DMS153 (cell line): ENCODE data around the gene LILRB3.
"Not testable (repeated sequence)": the region's sequence is repeated elsewhere in the genome, so short reads cannot be mapped to it uniquely, and the experiment has no call there.

ENCODE experiments used
- DNase-seq: peaks from one replicate; lab custom pipeline; 2025; lab: John Stamatoyannopoulos, UW

LILRB3 gene

GRCh38 chr19:54222474-54223276 lies at the start of gene LILRB3:
Gene LILRB3, minus strand, starts transcription at chr19:54223007. Its CDS starts 31 bp downstream, at chr19:54222976.
- not testable (repeated sequence) for DNase-seq

- not testable (repeated sequence) for DNase-seq
Measured at GRCh38 chr19:54272181-54272580, 49.4 kb upstream of the LILRB3 start.

GRCh38 chr19:54271587-54271986 lies 48.8 kb upstream of the LILRB3 start:
- DNase-seq = not testable (repeated sequence)

GRCh38 chr19:54271106-54271505 lies 48.3 kb upstream of the LILRB3 start:
- DNase-seq = no peak

DNA sequence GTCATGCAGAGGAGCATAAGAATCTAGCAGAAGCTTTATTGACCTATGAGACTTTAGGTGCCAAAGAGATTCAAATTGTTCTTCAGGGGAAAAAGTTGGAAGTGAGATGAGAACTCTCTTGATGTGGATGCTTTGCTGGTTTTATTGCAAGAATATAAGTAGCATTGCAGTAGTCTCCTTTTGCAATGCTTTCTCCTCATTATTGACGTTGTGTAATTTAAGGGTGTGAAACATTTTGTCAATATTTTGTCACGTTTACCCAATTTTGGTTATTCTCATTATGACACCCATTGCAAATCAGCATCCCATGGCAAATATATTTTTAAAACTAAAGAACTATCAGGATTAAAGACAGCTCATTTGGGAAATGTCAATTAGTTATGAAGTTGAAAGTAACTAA lies 46.1 kb upstream of the LILRB3 start:
- DNase-seq = no peak

DNA sequence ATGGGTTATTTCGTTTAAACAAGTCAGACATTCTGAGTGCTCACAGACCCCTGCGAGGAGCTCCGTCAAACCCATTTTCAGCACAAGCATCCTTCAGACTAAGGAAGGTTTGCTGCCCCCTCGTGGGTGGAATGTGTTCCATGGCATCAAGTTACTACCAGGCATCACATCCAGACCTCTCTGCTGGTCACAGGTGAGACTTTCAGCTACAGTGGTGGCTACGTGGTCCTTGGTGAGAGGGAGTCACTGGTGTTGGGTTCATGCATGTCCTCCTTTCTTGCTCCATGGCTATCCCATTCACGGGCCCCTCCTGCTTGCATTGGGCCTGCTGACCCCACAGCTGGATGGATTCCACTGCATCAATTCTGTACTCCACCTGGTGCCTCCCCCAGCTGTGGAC lies 43.3 kb upstream of the LILRB3 start:
- DNase-seq = peak; percentile 13

DNA sequence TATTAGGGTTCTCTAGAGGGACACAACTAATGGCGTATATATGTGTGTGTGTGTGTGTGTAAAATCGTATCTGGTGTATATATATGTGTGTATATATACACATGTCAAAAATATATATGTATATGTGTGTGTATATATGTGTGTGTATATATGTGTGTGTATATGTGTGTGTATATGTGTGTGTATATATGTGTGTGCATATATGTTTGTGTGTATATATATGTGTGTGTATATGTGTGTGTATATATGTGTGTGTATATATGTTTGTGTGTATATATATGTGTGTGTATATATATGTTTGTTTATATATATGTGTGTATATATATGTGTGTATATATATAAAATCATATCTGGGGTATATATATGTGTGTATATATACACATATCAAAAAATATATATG lies 39.7 kb upstream of the LILRB3 start:
- DNase-seq = no peak

- no peak for DNase-seq
Measured at GRCh38 chr19:54262066-54262465, 39.3 kb upstream of the LILRB3 start.

- no peak for DNase-seq
Measured at GRCh38 chr19:54257116-54257480, 34.3 kb upstream of the LILRB3 start, which contains the start of gene LILRB5. Gene LILRB5, minus strand, starts transcription at chr19:54257273. Its CDS starts 80 bp downstream, at chr19:54257193.

DNA sequence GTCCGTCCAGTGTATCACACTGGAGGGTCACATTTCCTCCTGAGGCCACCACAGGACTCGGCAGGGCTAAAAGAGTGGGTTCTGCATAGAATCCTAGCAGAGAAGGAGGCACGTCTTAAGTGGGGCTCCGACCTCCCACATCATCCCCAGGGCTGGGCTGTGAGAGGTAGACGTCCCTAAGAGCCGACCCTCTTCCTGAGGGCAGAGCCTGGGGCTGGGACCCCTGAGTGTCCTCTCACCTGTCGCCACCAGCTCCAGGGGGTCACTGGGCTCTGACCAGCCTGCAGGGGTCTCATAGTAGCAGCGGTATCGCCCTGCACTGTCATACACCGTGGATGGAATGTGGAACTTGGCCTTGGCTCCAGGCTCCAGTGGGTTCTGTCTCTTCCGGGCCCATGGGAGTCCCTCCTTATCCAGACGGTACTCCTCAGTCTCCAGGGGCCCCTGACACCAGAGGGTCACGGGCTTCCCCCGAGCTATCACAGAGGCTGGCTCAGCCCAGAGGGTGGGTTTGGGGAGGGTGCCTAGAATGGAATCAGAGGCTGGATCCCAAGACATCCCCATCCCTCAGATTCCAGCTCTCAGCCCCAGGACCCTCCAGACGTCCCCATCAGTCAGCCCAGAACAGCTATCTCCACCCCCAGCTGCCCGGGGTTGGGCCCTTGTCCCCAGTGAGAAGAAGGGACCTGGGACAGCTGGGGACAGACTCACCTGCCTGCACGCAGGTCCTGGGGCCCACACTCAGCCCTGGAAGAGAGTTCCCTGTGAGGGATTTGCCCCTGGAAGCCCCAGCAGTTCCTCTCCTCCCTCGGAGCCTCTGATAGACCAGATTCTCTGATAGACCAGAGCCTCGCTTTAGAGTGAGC lies 33.7 kb upstream of the LILRB3 start:
- no peak for DNase-seq

GRCh38 chr19:54255105-54255775 lies 32.4 kb upstream of the LILRB3 start:
- DNase-seq = no peak

DNA sequence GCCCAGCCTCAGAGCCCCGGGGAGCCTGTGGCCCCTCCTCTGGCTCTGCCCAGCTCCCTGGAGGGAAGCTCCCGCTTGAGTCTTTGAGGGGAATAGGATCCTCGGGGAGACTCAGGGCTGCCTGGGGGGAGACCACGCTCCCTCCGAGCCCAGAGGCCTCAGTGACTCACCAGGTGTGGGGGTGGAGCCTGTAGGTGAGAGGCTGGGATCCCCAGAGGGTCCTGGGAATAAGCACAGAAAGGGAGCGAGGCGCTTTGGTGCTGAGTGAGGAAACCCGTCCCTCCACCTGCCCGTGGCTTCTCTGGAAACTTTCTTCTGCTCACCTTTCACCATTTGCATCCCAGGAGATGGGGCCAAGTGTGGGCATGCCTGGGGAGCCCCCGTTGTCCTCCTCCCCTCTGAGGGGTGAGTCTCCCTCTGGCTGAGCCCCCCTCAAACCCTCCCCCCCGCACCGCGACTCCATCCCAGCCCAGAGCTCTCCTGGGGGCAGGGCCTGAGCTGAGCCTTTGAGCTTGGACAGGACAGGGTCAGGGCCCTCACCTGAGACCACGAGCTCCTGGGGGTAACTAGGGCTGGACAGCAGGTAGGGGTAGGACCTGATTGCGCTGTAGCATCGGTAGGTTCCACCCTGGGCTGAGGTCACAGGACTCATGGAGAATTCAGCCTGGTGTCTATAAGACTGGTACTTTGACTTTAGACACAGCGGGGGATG lies 31.5 kb upstream of the LILRB3 start:
- DNase-seq = no peak

- DNase-seq = no peak
Measured at GRCh38 chr19:54253331-54254194, 30.8 kb upstream of the LILRB3 start.

- DNase-seq = no peak
Measured at GRCh38 chr19:54252845-54253244, 30.0 kb upstream of the LILRB3 start.

- no peak for DNase-seq
Measured at GRCh38 chr19:54252243-54252642, 29.4 kb upstream of the LILRB3 start.

GRCh38 chr19:54248016-54248601 lies 25.3 kb upstream of the LILRB3 start:
- DNase-seq = no peak

- DNase-seq = no peak
Measured at GRCh38 chr19:54247106-54247930, 24.5 kb upstream of the LILRB3 start.

DNA sequence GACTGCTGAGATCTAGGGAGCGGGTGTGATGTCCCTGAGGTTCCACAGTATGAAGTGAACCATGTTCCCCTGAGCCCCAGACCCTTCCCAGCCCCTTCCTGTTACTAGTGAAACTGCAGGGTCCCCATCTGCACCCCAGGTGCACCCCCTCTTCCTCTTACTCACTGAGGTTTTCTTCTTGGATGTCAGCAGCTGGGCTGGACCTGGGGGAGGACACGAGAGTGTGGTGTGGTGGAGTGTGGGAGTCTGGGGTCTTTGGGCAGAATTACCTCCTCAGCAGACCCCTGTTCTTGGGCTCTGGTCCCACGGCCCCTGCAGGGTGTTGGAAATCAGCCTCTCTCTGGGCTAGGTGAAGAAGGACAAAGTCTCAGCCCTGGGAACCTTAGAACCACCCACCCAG lies 23.1 kb upstream of the LILRB3 start:
- DNase-seq = no peak

DNA sequence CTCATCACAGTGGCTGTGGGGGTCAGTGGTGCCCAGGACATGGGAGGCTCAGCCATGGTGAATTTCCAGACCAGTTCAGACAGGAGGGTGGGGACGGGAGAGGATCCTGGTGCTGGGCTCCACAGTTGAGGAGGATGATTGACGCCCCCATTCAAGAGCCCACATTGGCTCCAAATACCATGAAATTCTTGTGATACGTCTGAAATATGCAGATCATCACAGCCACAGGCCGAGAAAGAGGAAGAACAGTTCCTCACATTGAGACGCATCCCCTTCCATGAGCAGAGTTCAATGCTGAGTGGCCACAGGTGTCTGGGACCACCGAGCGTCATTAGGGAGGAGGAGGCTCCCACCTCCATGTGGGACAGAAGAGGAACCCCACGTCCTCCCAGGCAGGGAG lies 21.0 kb upstream of the LILRB3 start:
- DNase-seq = not testable (repeated sequence)

GRCh38 chr19:54242646-54243045 lies 19.8 kb upstream of the LILRB3 start, which contains the start of gene LILRA6:
Gene LILRA6, minus strand, starts transcription at chr19:54242790.
- not testable (repeated sequence) for DNase-seq
